Measurements from ENCODE around the gene BCAS3.

Gene BCAS3

DNA sequence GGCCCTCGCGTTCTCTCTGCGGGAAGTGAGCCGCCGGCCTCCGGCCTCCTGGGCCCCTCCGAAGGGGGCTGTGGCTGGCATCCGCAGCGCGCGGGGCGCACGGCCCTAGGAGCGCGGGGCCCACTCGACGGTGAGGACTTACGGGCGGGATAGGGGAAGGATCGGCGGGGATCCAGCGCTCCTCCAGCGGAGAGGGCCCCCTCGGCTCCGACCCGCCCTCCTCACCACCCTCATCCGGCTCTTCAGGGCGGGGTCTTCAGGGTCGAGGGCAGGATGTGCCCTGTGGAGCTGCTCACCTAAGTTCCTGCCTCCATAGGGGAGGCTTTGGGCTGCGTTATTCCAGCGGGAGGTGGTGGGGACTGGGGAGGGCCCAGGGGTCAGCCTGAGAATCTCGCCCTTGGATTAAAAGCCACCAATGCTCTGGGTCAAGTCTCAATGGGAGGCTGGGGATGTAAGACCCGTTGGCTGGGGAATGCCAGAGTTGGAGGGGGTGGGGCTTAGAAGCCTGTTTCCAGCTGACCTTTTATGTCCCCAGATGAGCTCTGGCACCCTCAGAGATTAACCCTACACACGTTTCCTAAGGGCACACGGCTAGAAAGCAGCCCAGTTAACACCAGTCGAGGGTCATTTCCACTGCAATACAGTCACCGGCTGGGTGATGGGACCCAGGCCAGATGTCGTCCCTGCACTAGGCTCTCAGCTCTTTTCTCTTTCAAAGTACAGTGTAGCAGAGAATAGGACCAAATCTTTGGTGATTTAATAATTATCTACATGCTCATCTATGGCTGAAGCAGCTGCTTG lies 735.4 kb downstream of the BCAS3 start:
- Histone ChIP-seq H3K27ac (ENCODE audit: insufficient read depth, low read length, poor library complexity, severe bottlenecking) (peak overlapping the region; percentile 5), H3K27me3 (replicated peaks; ENCODE audit: control insufficient read depth, insufficient read depth, low read length, poor library complexity, severe bottlenecking) (peaks cover 36% of the 10 kb centered on the region), H3K36me3 (ENCODE audit: control insufficient read depth, insufficient read depth, low read length) (no peaks in the 10 kb centered on the region), H3K4me3 (ENCODE audit: insufficient read depth, low read depth, low read length, poor library complexity, severe bottlenecking) (peak overlapping the region; percentile 66), H3K9me3 (ENCODE audit: control insufficient read depth, low read length) (no peaks in the 10 kb centered on the region), H3K4me1 (ENCODE audit: control insufficient read depth, insufficient read depth, low read length, poor library complexity, severe bottlenecking) (peaks cover 43% of the 10 kb centered on the region)
- DNase-seq, result no peak

DNA sequence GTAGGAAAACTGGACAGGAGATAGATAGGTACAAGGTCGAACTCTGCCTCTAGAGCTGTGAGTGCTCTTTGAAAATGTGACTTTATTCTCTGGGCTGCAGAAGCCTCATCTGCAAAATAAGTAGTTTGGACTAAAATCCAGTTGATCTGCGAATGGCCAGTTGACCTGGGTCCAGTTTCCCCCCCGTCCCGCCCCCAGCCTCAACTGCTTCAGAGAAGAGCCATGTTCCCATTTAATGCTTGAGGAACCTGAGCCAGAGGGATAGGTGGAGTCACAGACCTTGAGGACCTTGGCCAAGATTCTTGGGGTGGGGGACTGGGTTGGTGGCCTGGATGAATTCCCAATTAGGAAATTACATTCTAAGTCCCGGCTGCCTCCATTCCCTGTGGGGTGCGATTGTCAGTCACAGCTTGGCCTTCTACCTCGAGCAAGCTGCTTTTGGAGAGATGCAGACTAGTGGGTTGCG lies 736.0 kb downstream of the BCAS3 start:
- Histone ChIP-seq H3K4me3 (ENCODE audit: insufficient read depth, low read depth, low read length, poor library complexity, severe bottlenecking) (no peak overlapping the region), H3K27me3 (replicated peaks; ENCODE audit: control insufficient read depth, insufficient read depth, low read length, poor library complexity, severe bottlenecking) (peaks cover 30% of the 10 kb centered on the region), H3K4me1 (ENCODE audit: control insufficient read depth, insufficient read depth, low read length, poor library complexity, severe bottlenecking) (peaks cover 39% of the 10 kb centered on the region), H3K36me3 (ENCODE audit: control insufficient read depth, insufficient read depth, low read length) (no peaks in the 10 kb centered on the region), H3K9me3 (ENCODE audit: control insufficient read depth, low read length) (no peaks in the 10 kb centered on the region), H3K27ac (ENCODE audit: insufficient read depth, low read length, poor library complexity, severe bottlenecking) (no peak overlapping the region)
- DNase-seq, result no peak

DNA sequence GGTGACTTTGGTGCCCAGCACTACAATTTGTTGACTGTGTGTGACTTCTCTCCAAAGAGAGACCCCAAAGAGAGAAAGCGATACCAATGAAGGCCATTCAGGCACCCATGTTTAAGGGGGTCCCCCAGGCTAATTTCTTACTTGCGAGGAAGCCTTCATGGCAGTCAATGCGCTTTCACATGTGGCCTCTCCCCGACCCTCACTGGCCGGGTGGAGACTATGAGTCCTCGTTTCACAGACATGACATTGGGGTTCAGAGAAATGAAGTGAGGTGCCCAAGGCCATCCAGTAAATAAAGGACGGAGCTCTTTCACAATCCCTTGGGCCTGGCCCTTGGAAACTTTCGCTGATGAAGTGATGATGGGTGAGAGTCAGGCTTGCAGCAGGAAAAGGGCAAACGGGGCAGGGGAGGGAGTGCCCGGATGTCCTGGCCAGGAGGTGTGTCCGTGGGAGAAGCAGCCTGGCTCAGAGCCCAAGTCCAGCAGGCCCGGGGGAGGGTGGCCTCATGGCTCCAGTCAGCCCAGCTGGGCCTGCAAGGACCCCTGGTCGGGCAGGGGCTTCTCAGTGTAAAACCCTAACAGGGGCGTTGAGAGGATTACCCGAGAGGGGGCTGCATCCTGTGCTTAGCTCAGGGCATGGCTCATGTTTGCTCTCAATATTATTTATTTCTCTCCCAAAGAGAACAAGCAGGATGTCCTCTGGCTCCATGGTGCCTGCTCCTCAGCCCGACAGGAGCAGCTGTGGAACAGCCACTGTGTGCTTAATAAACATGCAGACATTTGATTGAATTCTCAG lies 736.7 kb downstream of the BCAS3 start:
- Histone ChIP-seq H3K4me1 (ENCODE audit: control insufficient read depth, insufficient read depth, low read length, poor library complexity, severe bottlenecking) (peaks cover 33% of the 10 kb centered on the region), H3K27me3 (replicated peaks; ENCODE audit: control insufficient read depth, insufficient read depth, low read length, poor library complexity, severe bottlenecking) (peaks cover 24% of the 10 kb centered on the region), H3K27ac (ENCODE audit: insufficient read depth, low read length, poor library complexity, severe bottlenecking) (no peak overlapping the region), H3K9me3 (ENCODE audit: control insufficient read depth, low read length) (no peaks in the 10 kb centered on the region), H3K4me3 (ENCODE audit: insufficient read depth, low read depth, low read length, poor library complexity, severe bottlenecking) (no peak overlapping the region), H3K36me3 (ENCODE audit: control insufficient read depth, insufficient read depth, low read length) (no peaks in the 10 kb centered on the region)
- no peak for DNase-seq

DNA sequence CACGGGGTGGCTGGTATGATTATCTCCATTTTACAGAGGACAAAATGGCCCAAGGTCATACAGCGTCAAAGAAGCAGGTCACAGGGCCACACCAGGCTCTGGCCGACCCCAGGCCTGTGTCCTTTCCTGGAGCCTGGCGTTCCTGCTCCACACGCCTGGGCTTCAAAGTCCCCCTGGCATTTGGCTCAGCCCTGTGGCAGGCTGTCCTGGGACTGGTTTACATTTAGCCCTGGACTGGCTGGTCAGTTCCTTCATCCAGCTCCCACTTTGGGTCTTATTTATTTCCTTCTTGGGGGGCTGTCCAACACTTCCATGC lies 737.2 kb downstream of the BCAS3 start:
- Histone ChIP-seq H3K4me3 (ENCODE audit: insufficient read depth, low read depth, low read length, poor library complexity, severe bottlenecking) (no peak overlapping the region), H3K27ac (ENCODE audit: insufficient read depth, low read length, poor library complexity, severe bottlenecking) (no peak overlapping the region), H3K27me3 (replicated peaks; ENCODE audit: control insufficient read depth, insufficient read depth, low read length, poor library complexity, severe bottlenecking) (peaks cover 22% of the 10 kb centered on the region), H3K36me3 (ENCODE audit: control insufficient read depth, insufficient read depth, low read length) (no peaks in the 10 kb centered on the region), H3K9me3 (ENCODE audit: control insufficient read depth, low read length) (no peaks in the 10 kb centered on the region), H3K4me1 (ENCODE audit: control insufficient read depth, insufficient read depth, low read length, poor library complexity, severe bottlenecking) (peaks cover 32% of the 10 kb centered on the region)
- DNase-seq, result no peak

DNA sequence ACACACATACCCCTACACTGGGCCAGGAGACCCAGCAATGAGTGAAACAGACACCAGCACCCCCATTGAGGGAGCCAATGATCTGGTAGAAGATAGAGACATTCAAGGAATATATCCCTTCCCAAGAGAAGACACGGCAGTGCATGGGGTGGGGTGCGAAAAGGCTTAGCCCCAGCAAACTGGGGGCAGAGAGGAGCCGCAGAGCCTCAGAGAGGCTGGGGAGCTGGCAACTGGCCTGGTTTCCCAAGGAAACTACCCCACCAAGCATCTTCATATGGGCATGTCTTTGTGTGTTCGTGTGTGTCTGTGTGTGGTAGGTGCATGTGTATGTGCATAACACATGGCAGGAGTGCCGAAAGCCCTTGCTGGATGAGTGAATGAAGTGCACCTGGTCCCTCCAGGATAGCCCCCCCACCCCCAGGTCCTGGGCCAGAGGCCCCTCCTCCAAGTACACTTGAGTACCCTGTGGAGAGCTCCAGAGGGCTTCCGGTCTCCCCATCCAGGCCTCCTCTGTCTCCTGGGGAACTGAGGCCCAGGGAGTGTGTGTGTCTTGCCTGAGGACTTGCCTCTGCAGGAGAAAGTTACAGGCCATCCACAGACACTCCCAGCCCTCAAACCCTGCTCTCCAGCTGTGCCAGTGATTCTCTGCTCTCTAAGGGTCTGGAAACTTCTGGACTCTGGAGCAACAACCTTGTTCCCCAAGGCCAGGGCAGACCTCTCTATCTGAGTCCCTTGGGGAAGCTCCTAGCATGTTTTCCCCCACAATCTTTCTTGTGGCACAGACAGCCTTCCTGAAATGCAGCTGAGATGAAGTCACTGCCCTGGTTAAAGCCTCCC lies 737.9 kb downstream of the BCAS3 start:
- Histone ChIP-seq H3K27me3 (replicated peaks; ENCODE audit: control insufficient read depth, insufficient read depth, low read length, poor library complexity, severe bottlenecking) (peaks cover 15% of the 10 kb centered on the region), H3K36me3 (ENCODE audit: control insufficient read depth, insufficient read depth, low read length) (no peaks in the 10 kb centered on the region), H3K9me3 (ENCODE audit: control insufficient read depth, low read length) (no peaks in the 10 kb centered on the region), H3K27ac (ENCODE audit: insufficient read depth, low read length, poor library complexity, severe bottlenecking) (no peak overlapping the region), H3K4me1 (ENCODE audit: control insufficient read depth, insufficient read depth, low read length, poor library complexity, severe bottlenecking) (peaks cover 26% of the 10 kb centered on the region), H3K4me3 (ENCODE audit: insufficient read depth, low read depth, low read length, poor library complexity, severe bottlenecking) (no peak overlapping the region)
- no peak for DNase-seq

DNA sequence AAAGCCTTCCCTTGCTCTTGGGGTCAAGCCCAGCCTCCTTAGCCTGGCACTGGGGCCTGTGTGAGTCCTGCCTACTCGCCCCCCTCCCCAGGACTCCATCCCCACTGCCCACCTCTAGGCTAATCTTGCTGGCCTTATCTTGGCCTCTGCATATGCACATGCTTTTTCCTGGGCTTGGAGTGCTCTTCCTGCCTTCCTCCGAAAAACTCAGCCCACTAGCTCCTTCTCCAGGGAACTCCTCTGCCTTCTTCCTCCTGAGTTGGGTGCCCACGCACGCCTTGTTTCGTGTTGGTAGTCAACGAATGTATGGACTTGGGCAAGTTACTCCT lies 738.5 kb downstream of the BCAS3 start:
- peaks cover 20% of the 10 kb centered on the region for H3K4me1 ChIP-seq (ENCODE audit: control insufficient read depth, insufficient read depth, low read length, poor library complexity, severe bottlenecking)
- peaks cover 11% of the 10 kb centered on the region for H3K27me3 ChIP-seq (replicated peaks; ENCODE audit: control insufficient read depth, insufficient read depth, low read length, poor library complexity, severe bottlenecking)
- no peak overlapping the region for H3K4me3 ChIP-seq (ENCODE audit: insufficient read depth, low read depth, low read length, poor library complexity, severe bottlenecking)
- no peaks in the 10 kb centered on the region for H3K36me3 ChIP-seq (ENCODE audit: control insufficient read depth, insufficient read depth, low read length)
- DNase-seq, result no peak
- no peak overlapping the region for H3K27ac ChIP-seq (ENCODE audit: insufficient read depth, low read length, poor library complexity, severe bottlenecking)
- H3K9me3 ChIP-seq (ENCODE audit: control insufficient read depth, low read length), result no peaks in the 10 kb centered on the region

DNA sequence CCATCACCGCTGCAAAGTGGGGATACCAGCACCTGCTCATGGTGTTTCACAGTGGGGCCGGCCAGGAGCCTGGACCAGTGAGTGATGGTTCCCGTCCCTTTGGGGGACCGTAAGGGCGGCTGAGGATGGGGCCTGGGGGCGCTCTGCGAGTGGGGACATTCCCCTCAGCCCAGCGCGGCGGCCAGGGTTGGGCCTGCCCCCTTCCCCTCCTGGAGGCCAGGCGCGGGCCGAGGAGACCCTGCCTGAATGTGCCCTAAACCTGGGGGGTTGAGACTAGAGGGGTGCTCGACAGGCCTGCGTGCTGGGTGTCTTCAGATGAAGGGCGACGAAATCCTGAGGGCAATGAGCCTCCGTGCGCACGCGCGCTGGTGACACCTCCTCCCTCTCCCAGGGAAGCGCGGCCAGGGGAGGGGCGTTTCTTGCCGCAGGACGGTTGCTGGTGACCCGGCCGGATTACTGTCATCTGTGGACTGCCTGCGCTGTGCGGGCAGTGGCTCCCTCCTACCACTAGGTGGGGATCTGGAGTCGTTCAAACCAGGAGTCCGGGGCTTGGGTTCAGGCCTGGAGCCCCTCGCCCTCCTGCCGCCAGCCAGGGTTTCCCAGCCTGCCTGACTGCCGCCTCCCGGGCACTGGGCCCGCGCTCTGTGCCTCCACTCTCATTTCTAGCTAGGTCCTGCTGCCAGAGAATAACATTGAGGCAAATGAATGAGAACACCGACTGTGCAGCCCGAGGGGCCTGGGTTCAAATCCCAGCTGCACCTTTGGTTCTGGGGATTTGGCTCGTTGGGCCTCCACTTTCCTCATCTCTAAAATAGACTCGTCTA lies 739.1 kb downstream of the BCAS3 start:
- H3K9me3 ChIP-seq (ENCODE audit: control insufficient read depth, low read length), result no peaks in the 10 kb centered on the region
- H3K36me3 ChIP-seq (ENCODE audit: control insufficient read depth, insufficient read depth, low read length), result no peaks in the 10 kb centered on the region
- DNase-seq, result peak in 1 of 3 donors; percentile 40
- peaks cover 6% of the 10 kb centered on the region for H3K27me3 ChIP-seq (replicated peaks; ENCODE audit: control insufficient read depth, insufficient read depth, low read length, poor library complexity, severe bottlenecking)
- no peak overlapping the region for H3K27ac ChIP-seq (ENCODE audit: insufficient read depth, low read length, poor library complexity, severe bottlenecking)
- peaks cover 15% of the 10 kb centered on the region for H3K4me1 ChIP-seq (ENCODE audit: control insufficient read depth, insufficient read depth, low read length, poor library complexity, severe bottlenecking)
- no peak overlapping the region for H3K4me3 ChIP-seq (ENCODE audit: insufficient read depth, low read depth, low read length, poor library complexity, severe bottlenecking)

DNA sequence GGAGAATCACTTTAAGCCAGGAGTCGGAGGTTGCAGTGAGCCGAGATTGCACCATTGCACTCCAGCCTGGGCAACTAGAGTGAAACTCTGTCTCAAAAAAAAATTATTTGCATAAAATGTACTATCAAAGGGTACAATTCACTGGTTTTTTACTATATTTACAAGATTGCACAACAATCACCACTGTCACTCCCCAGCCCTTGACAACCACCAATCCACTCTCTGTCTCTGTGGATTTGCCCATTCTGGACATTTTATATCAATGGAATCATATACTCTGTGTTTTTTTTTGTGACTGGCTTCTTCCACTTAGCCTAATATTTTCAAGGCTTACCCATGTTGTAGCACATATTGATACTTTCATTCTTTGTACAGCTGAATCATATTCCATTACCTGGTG lies 740.8 kb downstream of the BCAS3 start:
- H3K4me3 ChIP-seq (ENCODE audit: insufficient read depth, low read depth, low read length, poor library complexity, severe bottlenecking), result no peak overlapping the region

DNA sequence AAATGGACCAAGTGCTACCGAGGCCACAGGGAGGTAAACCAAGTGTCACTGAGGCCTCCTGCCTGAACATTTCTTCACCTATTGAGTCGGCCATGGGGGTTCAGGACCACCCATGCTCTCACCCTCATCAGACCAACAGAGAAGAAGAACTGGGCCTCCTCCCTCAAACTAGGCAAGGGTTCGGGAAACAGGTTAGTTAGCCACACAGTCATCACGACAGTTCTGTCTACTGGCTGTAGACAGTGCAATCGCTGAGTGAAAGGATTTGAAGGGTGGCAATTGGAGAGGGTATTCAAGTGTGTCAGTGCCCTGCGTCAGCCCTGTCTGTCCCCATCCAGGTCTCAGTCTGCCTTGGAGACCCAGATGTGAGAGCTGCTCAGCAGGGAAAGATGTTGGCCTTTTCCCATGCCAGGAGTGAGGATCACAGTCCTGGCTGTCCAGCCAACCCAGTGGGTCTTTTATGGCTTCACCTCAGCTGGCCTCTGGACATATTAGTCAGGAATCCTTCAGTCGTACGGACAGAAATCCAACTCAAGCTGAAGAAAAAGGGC lies 741.9 kb downstream of the BCAS3 start:
- no peak overlapping the region for H3K4me3 ChIP-seq (ENCODE audit: insufficient read depth, low read depth, low read length, poor library complexity, severe bottlenecking)
- no peaks in the 10 kb centered on the region for H3K27me3 ChIP-seq (replicated peaks; ENCODE audit: control insufficient read depth, insufficient read depth, low read length, poor library complexity, severe bottlenecking)
- H3K9me3 ChIP-seq (ENCODE audit: control insufficient read depth, low read length), result no peaks in the 10 kb centered on the region
- DNase-seq, result no peak
- H3K36me3 ChIP-seq (ENCODE audit: control insufficient read depth, insufficient read depth, low read length), result no peaks in the 10 kb centered on the region
- peaks cover 7% of the 10 kb centered on the region for H3K4me1 ChIP-seq (ENCODE audit: control insufficient read depth, insufficient read depth, low read length, poor library complexity, severe bottlenecking)
- no peak overlapping the region for H3K27ac ChIP-seq (ENCODE audit: insufficient read depth, low read length, poor library complexity, severe bottlenecking)

More for the DNA sequence above, 740.8 kb downstream of the BCAS3 start:
- peaks cover 7% of the 10 kb centered on the region for H3K4me1 ChIP-seq (ENCODE audit: control insufficient read depth, insufficient read depth, low read length, poor library complexity, severe bottlenecking)
- no peaks in the 10 kb centered on the region for H3K9me3 ChIP-seq (ENCODE audit: control insufficient read depth, low read length)
- no peaks in the 10 kb centered on the region for H3K36me3 ChIP-seq (ENCODE audit: control insufficient read depth, insufficient read depth, low read length)
- no peaks in the 10 kb centered on the region for H3K27me3 ChIP-seq (replicated peaks; ENCODE audit: control insufficient read depth, insufficient read depth, low read length, poor library complexity, severe bottlenecking)
- no peak for DNase-seq
- H3K27ac ChIP-seq (ENCODE audit: insufficient read depth, low read length, poor library complexity, severe bottlenecking), result no peak overlapping the region

Data from effector memory CD4-positive, alpha-beta T cell (primary cell).